GM19324 (cell line): ENCODE measurements around the gene HSBP1L1.

Experiments
- ATAC-seq: cut with Tn5 transposase; IDR thresholded peaks from one replicate; pipeline ENCODE4 v1.9.1; 2021; ENCODE audit warnings: mild to moderate bottlenecking, moderate library complexity; ENCODE audit not compliant: unreplicated experiment, low FRiP score

The HSBP1L1 gene

DNA sequence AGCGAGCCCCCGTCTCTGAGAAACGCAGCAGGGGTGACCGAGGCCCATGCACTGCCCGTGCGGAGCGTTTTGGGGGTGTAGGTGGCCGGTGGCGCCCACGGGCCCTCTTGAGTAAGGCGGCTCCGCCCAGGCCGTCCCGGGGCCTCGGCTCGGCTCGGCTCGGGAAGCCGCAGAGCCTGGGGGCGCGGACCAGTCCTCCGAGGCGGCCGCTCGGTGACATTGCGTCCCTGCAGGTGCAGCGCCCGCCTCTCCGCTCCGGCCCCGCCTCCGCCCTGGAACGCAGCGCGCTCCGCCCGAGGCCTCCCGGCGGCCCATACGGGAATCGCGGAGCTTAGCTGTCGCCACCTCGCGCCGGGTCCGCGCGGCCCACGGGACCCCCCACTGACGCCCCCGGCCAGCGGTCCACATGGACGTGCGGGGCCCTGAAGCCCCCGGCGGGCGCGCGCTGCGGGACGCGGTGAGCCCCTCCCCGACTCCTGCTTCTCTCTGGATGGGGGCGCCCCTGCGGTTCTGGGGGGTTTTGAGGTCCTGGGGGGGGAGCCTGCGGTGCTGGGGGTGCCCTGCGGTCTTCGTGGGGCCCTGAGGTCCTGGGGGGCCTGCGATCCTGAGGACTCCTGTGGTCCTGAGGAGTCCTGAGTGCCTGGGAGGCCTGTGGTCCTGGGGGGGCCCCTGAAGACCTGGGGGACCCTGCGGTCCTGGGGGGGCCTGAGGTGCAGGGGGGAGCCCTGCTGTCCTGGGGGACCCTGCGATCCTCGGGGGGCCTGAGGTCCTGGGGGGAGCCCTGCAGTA lies at the start of gene HSBP1L1:
HSBP1L1 (plus strand) TSS at position 314 of the 789 bp plus-strand sequence; CDS start at position 407, 93 bp downstream.
- peak; percentile 75 for ATAC-seq

DNA sequence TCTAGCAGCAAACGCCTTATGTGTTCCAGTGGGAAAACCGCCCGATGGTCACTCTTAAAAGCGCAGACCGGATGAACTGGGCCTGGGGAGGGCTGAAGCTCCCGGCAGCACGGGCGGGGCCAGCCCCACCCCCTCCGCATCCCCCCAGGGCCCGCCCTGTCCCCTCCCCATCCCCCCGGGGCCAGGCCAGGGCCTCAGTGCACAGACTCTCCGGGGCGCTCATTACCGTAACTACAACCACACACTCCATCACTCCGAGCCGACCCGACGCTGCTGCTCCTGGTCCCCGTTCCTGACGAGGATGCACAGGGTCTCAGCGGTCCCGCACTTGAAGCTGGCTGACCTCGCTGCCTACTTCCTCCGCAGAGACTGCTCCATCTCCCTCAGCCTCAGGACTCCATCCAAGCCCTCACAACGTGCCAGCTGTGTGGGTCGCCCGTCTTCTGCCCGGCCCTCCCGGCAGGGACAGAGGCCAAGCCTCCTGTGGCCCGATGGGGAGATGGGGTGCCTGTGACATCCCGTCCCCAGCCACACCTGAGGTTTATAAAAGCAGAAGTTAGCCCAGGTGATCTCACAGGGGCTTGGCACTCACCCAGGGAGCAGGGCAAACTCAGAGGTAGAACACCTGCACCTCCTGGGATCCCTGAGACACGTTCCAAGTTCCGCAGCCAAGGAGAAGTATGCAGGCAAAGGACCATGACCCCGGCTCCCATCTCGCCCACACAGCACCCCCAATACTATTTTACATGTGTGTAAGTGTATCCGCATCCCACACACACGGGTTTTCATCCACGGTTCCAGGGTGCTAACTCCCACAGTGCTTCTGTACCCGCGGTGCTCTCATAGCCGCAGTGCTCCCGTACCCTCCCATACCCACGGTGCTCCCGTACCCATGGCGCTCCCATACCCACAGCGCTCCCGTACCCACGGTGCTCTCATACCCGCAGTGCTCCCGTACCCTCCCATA lies 49.0 kb upstream of the HSBP1L1 start:
- no peak for ATAC-seq

DNA sequence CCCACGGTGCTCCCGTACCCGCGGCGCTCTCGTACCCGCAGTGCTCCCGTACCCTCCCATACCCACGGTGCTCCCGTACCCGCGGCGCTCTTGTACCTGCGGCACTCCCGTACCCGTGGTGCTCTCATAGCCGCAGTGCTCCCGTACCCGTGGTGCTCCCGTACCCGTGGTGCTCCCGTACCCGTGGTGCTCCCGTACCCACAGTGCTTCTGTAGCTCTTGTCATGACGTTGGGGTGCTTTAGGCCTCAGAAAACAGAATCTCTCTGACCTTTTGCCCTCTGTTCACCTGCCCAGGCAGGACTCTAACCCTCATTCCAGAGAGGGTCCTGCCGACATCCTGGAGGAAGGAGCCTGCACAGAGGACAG lies 48.3 kb upstream of the HSBP1L1 start:
- no peak for ATAC-seq

DNA sequence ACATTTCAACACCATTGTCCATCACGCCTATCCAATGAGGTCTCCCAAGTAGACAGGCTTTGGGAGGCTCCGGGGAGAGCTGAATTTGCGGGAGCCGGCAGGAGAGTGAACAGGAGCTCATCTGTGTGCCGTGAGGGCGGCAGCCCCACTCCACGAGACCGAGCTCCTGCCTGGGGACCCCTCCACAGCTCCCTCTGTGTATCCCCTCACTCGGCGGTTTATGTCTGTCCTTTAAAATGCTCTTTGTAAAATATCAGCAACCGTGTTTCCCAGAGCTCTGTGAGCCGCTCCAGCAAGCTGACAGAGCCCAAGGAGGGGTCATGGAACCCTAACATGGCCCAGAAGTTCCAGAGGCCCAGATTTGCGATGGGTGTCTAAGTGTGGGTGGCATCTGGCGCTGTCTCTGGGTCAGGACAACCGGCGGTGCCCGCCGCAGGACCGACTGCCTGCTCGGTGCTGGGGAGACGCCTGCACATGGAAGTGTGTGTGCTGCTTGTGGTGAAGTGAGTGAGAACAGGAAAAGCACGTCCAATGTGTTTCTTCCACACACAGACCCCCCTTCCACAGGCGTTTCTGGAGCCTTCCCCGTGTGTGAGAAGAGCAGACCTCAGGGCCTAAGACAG lies 47.8 kb upstream of the HSBP1L1 start:
- no peak for ATAC-seq

DNA sequence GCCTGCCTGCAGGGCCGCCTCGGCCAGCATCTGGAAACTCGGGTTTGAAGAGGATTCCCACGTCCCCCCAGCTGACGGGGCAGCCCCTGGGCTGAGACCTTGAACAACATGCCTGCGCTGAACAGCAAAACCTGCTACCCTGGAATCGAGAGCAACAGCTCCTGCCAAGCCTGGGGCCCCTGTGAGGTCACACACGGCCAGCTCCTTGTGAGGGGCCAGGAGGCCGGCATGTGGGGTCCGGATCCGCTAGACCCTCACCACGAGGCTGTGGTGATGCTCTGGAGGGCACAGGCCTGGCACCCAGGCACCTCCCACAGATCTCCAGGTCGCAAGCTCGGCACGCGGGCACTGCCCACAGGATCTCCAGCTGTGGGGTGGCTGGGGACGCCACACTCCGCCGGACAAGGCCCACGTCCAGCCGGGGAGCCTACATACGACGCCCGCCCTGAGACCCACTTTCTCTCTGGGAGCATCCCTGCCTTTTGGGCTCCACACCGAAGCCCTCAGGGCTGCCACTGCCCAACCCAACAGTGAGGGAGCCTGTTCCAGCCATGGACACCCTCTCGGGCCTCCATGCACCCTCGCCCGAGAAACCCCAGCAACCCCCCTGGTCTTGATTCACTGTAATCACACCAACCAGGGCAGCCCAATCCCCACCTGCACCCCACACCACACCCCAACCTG lies 47.1 kb upstream of the HSBP1L1 start:
- ATAC-seq, result no peak

DNA sequence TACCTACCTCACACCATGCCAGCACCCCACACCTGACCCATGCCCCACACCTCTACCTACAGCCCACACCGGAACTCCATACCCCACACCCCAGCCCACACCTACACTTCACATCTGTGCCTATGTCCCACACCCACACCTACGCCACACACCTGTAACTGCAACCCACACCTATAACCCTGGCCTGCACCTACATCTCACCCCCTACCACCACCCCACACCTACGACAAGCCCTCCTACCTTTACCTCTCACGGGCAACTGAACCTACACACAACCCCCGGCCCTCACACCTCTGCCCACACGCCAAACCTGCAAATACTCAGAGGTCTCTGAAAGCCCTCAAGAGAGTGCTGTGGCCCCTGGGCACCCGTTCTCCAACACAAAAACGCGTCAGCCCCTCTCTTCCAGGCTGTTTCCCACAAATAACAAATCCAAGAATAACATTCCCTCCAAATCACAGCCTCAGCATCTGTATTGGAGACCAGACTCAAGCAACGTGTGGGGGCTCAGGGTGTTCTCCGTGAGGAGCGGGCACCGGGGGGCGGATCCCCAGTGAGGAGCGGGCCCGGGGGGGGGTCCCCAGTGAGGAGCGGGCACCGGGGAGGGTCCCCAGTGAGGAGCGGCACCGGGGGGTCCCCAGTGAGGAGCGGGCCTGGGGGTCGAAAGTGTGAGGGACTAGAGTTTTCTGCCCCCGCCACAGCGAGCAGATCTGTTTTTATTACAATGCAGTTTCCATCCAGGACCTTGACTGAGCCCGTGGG lies 46.4 kb upstream of the HSBP1L1 start:
- ATAC-seq, result no peak

DNA sequence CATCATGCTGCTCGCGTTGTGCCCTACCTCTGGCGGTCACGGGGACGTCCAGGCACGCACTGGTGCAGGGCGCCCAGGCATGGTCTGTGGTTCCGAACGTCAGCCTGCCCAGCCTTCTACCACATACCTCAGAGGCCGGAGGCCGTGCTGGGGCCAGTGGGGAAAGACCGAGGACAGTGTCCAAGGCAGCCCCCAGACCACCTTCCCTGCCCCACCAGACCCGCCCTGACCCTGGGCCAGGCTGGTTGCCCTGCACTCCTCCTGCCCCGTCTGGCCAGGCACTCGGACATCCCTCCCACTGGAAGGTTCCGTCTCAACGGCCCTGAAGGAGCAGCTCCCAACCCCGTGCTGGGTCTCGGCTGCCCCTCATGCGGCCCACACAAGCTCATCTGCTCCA lies 45.8 kb upstream of the HSBP1L1 start:
- ATAC-seq, result no peak

DNA sequence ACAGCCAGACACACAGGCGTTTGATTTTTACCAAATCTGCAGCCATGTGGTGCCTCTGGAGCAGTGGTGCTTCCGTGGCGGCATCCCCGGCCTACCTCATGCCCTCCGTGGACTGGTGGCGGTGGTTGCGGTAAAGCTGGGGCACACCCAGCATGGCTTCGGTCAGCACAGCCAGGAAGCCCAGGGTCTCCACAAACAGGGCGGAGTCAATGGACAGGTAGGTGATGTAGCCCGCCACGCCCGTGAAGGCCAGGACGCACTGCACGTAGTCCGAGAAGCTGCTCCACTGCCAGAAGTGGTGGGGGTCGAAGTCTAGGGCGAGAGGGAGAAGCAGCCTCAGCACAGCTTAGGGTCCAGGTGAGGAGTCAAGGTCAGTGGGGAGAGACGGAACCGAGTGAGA lies 45.4 kb upstream of the HSBP1L1 start:
- no peak for ATAC-seq

DNA sequence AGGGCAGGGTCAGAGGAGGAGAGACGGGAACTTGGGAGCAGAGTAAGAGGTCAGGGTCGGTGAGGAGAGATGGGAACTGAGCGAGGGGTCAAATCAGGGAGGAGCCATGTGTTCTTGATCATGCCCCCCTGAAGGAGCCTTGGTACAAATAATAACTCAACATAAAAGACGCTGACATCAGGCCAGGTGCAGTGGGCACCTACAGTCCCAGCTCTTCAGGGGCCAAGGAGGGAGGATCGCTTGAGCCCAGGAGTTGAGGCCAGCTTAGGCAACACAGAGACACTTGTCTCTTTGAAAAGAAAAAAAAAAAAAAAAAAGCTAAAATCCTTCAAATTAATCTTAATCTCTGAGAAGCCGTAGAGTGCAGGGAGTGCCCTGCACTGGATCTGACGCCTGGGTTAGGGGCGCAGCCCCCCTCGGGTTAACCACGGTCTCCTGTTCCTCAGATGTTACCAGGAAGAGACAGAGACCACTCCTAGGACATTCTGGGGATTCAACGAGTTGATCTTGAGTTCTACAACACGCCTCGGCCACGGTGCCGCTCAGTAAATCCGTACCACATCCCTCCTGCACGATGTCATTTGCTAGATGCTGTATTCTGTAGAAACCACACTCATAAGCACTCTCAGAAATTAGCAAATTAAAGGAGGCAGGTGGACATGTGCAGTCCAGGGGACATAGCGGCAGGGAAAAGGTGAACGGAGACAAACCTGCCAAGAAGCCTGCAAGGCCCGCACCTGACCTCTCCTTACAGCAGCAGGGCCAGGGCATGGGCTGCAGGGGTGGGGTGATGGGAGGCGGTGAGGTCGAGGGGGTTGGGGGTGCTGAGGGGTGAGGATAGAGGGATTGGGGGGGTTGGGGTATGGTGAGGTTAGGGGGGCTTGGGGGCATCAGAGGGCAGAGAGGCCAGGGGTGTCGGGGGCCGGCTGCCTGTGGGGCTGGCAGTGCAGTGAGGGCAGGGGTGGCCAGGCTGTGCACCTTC lies 42.2 kb upstream of the HSBP1L1 start:
- ATAC-seq, result no peak

DNA sequence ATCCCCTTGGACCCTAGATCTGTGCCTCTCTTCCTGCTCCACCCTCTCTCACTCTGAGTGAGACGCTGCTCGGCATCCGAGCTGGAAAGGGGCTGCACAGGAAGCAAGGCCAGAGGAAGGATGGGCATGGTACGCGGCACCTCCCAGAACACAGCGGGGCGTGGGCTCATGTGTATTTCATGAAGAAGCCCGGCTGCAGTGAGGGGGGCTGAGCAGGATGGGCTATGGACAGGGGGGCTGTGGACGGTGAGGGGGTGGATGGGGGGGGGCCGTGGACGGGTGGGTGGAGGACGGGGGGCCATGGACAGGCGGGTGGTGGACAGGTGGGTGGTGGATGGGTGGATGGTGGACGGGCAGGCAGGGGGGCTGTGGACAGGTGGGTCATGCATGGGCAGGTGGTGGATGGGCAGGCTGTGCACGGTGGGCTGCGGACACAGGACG lies 41.5 kb upstream of the HSBP1L1 start:
- no peak for ATAC-seq

DNA sequence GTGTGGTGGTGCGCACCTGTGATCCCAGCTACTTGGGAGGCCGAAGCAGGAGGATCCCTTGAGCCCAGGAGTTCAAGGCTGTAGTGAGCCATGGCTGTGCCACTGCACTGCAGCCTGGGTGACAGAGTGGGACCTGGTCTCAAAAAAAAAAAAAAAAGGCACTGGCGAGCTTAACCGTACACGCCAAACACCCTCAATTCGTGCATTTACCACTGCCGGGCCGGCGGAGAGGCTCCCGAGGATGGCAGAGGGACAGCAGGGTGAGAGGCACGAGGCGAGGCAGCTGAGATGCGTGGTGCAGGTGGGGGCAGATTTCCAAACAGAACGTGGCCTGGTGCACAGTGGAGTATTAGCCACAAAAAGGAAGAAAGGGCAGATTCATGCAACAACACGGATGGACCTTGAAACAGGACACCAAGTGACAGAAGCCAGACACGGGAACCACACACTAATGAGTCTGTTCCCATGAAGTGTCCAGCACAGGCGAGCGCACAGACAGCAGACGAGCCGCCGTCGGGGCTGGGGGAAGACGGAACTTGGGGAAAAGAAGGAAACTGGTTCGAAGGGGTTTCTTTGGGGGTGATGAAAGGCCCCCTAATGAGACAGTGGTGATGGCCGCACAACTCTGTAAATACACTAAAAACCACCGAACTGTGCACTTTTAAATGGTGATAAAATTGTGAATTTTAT lies 40.4 kb upstream of the HSBP1L1 start:
- ATAC-seq, result no peak

DNA sequence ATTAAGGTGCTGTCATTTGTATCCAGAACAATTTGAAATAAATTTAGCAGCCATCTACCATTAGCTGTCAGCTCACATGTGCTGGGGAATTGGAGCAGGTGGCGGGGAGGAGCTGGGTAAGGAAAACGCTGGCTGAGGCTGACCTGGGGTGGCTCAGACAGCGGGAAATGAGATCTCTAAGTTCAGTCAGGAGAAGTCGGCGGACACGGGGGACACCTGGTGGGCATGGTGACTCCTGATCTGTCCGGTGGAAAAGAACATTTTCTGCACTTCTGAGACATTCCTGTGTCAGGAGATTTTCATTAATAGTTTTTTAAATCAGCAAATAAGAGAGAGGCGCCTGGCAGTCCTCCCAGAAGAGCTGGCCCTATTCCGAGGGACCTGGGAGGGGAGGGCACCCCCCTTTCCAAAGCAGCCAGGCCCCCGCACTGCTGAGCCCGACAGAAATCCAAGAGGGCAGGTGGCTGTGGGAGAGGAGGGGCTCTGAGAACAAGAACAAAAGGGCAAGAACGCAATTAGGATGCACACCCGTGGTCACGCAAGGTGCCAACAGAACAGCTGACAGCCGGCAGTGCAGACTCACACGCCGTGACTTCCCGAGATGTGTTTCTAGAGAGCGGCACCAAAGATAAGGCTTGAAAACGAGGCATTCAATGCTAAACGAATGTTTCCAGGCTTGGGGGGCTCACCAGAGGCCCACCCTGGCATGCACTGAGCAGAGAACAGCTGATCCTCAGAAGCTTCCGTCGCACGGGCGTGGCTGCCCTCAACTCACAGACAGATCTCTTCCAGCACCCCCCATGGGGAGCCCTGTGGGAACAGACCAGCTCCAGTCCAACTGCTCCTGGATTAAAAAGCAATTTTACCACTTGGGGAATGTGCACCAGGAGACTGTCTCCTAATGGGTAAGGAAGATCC lies 39.4 kb upstream of the HSBP1L1 start:
- no peak for ATAC-seq

DNA sequence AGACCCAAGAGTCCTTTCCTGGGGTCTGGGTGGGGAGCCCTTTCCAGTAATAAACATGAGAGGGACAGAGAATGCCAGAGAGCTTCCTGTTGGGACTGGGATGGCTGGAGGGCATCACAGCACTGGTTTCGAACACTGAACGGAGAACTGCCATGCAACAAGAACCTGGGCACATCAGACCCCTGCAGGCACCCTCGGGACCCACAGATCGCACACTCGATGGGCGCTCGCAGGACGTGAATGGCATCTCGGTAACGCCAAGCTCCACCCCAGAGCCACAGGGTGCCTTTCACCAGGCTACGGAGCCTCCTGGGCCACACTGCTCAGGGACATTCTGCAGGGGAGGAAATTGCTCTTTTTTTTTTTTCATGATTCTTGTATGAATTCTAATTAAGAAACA lies 38.1 kb upstream of the HSBP1L1 start:
- no peak for ATAC-seq

DNA sequence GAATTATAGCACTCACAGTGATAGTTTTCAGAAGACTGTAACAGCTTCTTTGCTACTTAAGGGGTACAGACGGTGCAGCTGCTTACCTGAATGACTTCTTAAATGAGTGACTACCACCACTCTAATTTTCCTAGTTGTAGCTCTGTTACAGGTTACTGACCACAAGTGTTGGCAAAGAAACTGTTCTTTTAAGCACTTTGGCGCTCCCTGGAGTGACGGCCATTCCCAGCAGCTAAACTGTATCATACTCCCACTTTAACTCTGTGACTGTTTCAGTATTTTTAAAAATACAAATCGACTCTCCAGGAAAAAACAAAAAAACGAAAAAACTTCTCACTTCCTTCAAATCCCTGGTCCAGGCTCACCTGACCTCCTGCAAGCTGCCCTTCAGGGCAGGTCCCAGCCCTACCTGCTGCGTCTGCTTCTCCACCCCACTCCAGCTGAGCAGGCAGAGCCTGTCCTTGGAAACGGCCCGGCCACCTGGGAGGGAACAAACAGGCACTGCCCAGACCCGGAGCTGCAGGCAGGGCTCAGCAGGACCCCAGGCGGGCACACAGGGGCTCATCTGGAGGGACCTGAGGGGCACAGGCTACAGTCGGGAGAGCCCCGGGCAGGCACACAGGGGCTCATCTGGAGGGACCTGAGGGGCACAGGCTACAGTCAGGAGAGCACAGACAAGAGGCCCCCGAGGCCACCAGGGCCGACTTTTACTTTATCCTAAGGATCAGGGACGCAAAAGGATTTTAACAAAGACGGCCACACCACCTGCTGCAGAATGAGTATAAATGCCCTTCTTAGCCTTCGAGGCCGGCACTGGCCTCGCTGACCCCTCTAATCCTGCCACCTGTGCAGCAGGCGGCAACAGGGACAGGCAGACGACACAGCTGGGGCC lies 37.5 kb upstream of the HSBP1L1 start:
- ATAC-seq, result no peak

DNA sequence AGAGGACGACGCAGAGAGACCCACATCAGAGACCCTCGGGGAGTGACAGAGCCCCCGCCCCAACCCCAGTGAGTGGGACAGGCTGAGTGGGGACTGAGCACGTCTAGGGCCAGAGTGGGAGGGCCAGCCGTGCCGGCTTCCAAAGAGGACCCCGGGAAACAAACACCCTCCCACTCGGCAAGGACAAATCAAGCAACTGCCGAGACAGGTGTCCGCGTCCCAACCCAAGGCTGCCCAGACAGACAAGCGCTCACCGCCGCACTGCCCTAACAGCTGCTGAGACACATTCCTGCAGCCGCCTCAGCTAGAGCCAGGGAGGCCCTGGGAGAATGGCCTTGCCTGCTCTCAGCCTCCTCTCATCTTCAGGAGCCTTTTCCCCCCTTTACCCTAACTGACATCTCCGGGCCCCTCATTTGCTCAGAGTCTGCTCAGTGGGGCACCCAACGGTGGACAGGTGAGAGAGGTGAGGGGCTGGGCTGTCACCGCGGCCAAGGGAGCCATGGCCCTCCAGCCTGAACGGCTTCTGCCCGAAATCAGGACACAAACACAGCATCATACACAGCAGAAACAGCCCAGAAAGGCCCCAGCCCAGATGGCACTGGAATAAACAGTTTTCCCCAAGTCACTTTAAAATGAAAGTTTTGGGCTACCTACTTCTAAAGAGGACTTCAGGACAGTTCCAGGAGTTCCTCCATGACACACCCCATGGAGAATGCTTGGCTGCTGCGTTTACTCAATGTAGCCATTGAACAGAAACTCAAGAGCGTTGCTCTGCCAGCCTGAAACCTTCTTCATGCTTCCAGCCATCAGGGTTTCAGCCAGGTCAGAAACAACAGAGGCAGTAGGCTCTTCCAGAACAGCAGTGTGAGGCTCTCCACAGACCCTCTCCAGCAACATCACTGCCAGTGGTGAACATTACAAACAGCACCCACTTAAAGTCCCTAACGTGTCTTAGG lies 36.6 kb upstream of the HSBP1L1 start:
- ATAC-seq, result no peak
